ENCODE measurements around the gene ZNF613. TPM values are rescaled to one million over a fixed set of nuclear protein-coding genes. Genes with fewer than 3 reads are reported as not detected.

ZNF613 gene
- total RNA-seq, 3 donors from 2014 or later (not counting 1 experiment from before 2014, with no cell fraction given) = 1.8 to 3.9 (median 2.5) TPM

- ATAC-seq (no peak), DNase-seq (no peak)
- intact Hi-C loops (cut with micrococcal nuclease) = loop anchor here (1.0 to 5.0 kb wide), 3 partner anchors 23 to 121 kb away; partner anchors contain the start of genes ZNF432, ZNF615 and ZNF649
- H3K27me3 Mint-ChIP-seq (ENCODE audit: low read depth in 2 of 2) = no peaks in the 10 kb centered on the region
- peak overlapping the region; percentile 78 for H3K4me3 ChIP-seq (ENCODE audit: low read length)
- H3K4me1 Mint-ChIP-seq = peaks cover 34 to 36% of the 10 kb centered on the region in 2 donors
- peaks cover 18% of the 10 kb centered on the region for H3K9me3 ChIP-seq (ENCODE audit: control insufficient read depth, insufficient read depth, low read length)
- peaks cover 16% of the 10 kb centered on the region for H3K36me3 ChIP-seq (ENCODE audit: control insufficient read depth, insufficient read depth, low read length)
- H3K27me3 ChIP-seq (ENCODE audit: control insufficient read depth, insufficient read depth, low read length) = no peaks in the 10 kb centered on the region
- peaks cover 7 to 17% of the 10 kb centered on the region in 2 donors for H3K9me3 Mint-ChIP-seq
- H3K36me3 Mint-ChIP-seq = peaks cover 25% of the 10 kb centered on the region
- peak overlapping the region; percentile 86 to 98 for H3K27ac Mint-ChIP-seq
- TF ChIP-seq CTCF (IDR thresholded peaks at IDR 0.05) = no peak
- 41% methylated on average over 13 of the region's 13 CpGs for WGBS (ENCODE audit: insufficient coverage)
- H3K4me1 ChIP-seq (ENCODE audit: control insufficient read depth, insufficient read depth, low read length) = peaks cover 16% of the 10 kb centered on the region
- H3K4me3 Mint-ChIP-seq = peak overlapping the region; percentile 96
- H3K27ac ChIP-seq (ENCODE audit: low read length) = no peak overlapping the region
These were observed 587 bp downstream of the ZNF613 start for GRCh38 chr19:51927859-51928258.

- TF ChIP-seq CTCF (IDR thresholded peaks at IDR 0.05) = no peak
- no peak for DNase-seq
- peaks cover 11% of the 10 kb centered on the region for H3K4me1 ChIP-seq (ENCODE audit: control insufficient read depth, insufficient read depth, low read length)
- H3K4me1 Mint-ChIP-seq = peaks cover 29 to 35% of the 10 kb centered on the region in 2 donors
- H3K4me3 ChIP-seq (ENCODE audit: low read length) = no peak overlapping the region
- no peak for ATAC-seq
- H3K36me3 Mint-ChIP-seq = peaks cover 41% of the 10 kb centered on the region
- no peaks in the 10 kb centered on the region for H3K27me3 Mint-ChIP-seq (ENCODE audit: low read depth in 2 of 2)
- intact Hi-C loops (cut with micrococcal nuclease) = no loop called here
- H3K27ac Mint-ChIP-seq = no peak overlapping the region
- H3K27ac ChIP-seq (ENCODE audit: low read length) = no peak overlapping the region
- H3K36me3 ChIP-seq (ENCODE audit: control insufficient read depth, insufficient read depth, low read length) = peaks cover 38% of the 10 kb centered on the region
- peaks cover 4 to 21% of the 10 kb centered on the region in 2 donors for H3K9me3 Mint-ChIP-seq
- WGBS (ENCODE audit: insufficient coverage) = 93% methylated on average over 8 of the region's 8 CpGs
- H3K4me3 Mint-ChIP-seq = no peak overlapping the region
- peaks cover 36% of the 10 kb centered on the region for H3K9me3 ChIP-seq (ENCODE audit: control insufficient read depth, insufficient read depth, low read length)
- H3K27me3 ChIP-seq (ENCODE audit: control insufficient read depth, insufficient read depth, low read length) = no peaks in the 10 kb centered on the region
These were observed 4.6 kb downstream of the ZNF613 start for GRCh38 chr19:51931921-51932320.

GRCh38 chr19:51938936-51939335 lies 11.7 kb downstream of the ZNF613 start:
- H3K9me3 ChIP-seq (ENCODE audit: control insufficient read depth, insufficient read depth, low read length) = peaks cover 65% of the 10 kb centered on the region
- H3K27ac ChIP-seq (ENCODE audit: low read length) = no peak overlapping the region
- Mint-ChIP-seq H3K4me3 (no peak overlapping the region), H3K27me3 (ENCODE audit: low read depth in 2 of 2) (no peaks in the 10 kb centered on the region), H3K9me3 (peaks cover 25 to 41% of the 10 kb centered on the region in 2 donors), H3K27ac (no peak overlapping the region), H3K4me1 (peaks cover 0 to 8% of the 10 kb centered on the region in 2 donors), H3K36me3 (peaks cover 88% of the 10 kb centered on the region)
- peaks cover 78% of the 10 kb centered on the region for H3K36me3 ChIP-seq (ENCODE audit: control insufficient read depth, insufficient read depth, low read length)
- no peak for TF ChIP-seq CTCF (IDR thresholded peaks at IDR 0.05)
- no peak overlapping the region for H3K4me3 ChIP-seq (ENCODE audit: low read length)
- H3K27me3 ChIP-seq (ENCODE audit: control insufficient read depth, insufficient read depth, low read length) = no peaks in the 10 kb centered on the region
- intact Hi-C loops (cut with micrococcal nuclease) = no loop called here
- H3K4me1 ChIP-seq (ENCODE audit: control insufficient read depth, insufficient read depth, low read length) = no peaks in the 10 kb centered on the region
- no peak for ATAC-seq
- no peak for DNase-seq
- WGBS (ENCODE audit: insufficient coverage) = no CpG with 5 or more reads among the region's 2 CpGs

All from natural killer cell (primary cell).